GM23338 (cell line): ENCODE measurements around the gene IRAK2. TPM values are rescaled to one million over a fixed set of nuclear protein-coding genes. Genes with fewer than 3 reads are reported as not detected.

ENCODE experiments used
- ATAC-seq: fragments of 200-7000 bp; cut with Tn5 transposase; 3 replicates; pipeline ENCODE4 v1.9.1; 2020
- DNase-seq: peaks from one replicate; pipeline ENCODE4 v3.0.0-alpha.2; 2015; ENCODE audit warnings: low spot score
- H2AFZ ChIP-seq: fragments of 200-600 bp; sonication (generic); 2 replicates; pipeline ENCODE4 v1.8.0; 2016; ENCODE audit warnings: antibody characterized with exemption, mild to moderate bottlenecking, moderate library complexity
- H3F3A ChIP-seq: fragments of 200-600 bp; sonication (generic); replicated peaks from 2 replicates; pipeline ENCODE4 v1.8.0; 2017; ENCODE audit warnings: antibody characterized with exemption, mixed run types, low read depth
- H3K27ac ChIP-seq: fragments of 200-600 bp; sonication (generic); 2 replicates; pipeline ENCODE4 v1.6.1; 2016; ENCODE audit warnings: low read depth
- H3K27me3 ChIP-seq: fragments of 200-600 bp; sonication (generic); 2 replicates; pipeline ENCODE4 v1.8.0; 2016; ENCODE audit warnings: mild to moderate bottlenecking, mixed run types, moderate library complexity; ENCODE audit not compliant: insufficient read depth
- H3K36me3 ChIP-seq: fragments of 200-600 bp; sonication (generic); 2 replicates; pipeline ENCODE4 v1.8.0; 2016; ENCODE audit warnings: mild to moderate bottlenecking; ENCODE audit not compliant: insufficient read depth
- H3K4me1 ChIP-seq: fragments of 200-600 bp; sonication (generic); 2 replicates; pipeline ENCODE4 v1.8.0; 2016; ENCODE audit warnings: mild to moderate bottlenecking, moderate library complexity; ENCODE audit not compliant: insufficient read depth
- H3K4me2 ChIP-seq: fragments of 200-600 bp; sonication (generic); 2 replicates; pipeline ENCODE4 v1.7.1; 2017; ENCODE audit warnings: mixed run types
- H3K4me3 ChIP-seq: fragments of 200-600 bp; sonication (generic); 2 replicates; pipeline ENCODE4 v1.6.1; 2016; ENCODE audit warnings: mixed run types
- H3K79me2 ChIP-seq: fragments of 200-600 bp; sonication (generic); replicated peaks from 2 replicates; pipeline ENCODE4 v1.8.0; 2017; ENCODE audit warnings: mild to moderate bottlenecking; ENCODE audit not compliant: insufficient read depth
- H3K9me2 ChIP-seq: fragments of 200-600 bp; sonication (generic); 2 replicates; pipeline ENCODE4 v1.8.0; 2017; ENCODE audit not compliant: insufficient read depth
- H4K20me1 ChIP-seq: fragments of 200-600 bp; sonication (generic); replicated peaks from 2 replicates; pipeline ENCODE4 v1.8.0; 2017; ENCODE audit warnings: mild to moderate bottlenecking; ENCODE audit not compliant: insufficient read depth
- H3K27ac Mint-ChIP-seq: 2 replicates; pipeline ENCODE4 v1.8.0; 2020; ENCODE audit warnings: inconsistent platforms, mild to moderate bottlenecking, moderate library complexity, mixed read lengths
- H3K27me3 Mint-ChIP-seq: 3 replicates; pipeline ENCODE4 v1.8.0; 2022; ENCODE audit warnings: low read depth, mild to moderate bottlenecking, moderate library complexity, mixed read lengths, inconsistent platforms; ENCODE audit not compliant: insufficient read depth, poor library complexity
- H3K36me3 Mint-ChIP-seq: 3 replicates; pipeline ENCODE4 v1.8.0; 2021; ENCODE audit warnings: low read depth, mild to moderate bottlenecking, inconsistent platforms, moderate library complexity, mixed read lengths
- H3K4me1 Mint-ChIP-seq: 3 replicates; pipeline ENCODE4 v1.8.0; 2020; ENCODE audit warnings: mild to moderate bottlenecking, inconsistent platforms, mixed read lengths
- H3K4me3 Mint-ChIP-seq: 3 replicates; pipeline ENCODE4 v1.8.0; 2021; ENCODE audit warnings: moderate library complexity, mild to moderate bottlenecking, inconsistent platforms, mixed read lengths
- H3K9me3 Mint-ChIP-seq: 3 replicates; pipeline ENCODE4 v1.8.0; 2020; ENCODE audit warnings: moderate library complexity, mild to moderate bottlenecking, inconsistent platforms, mixed read lengths
- EZH2 ChIP-seq: fragments of 200-600 bp; sonication (generic); IDR thresholded peaks from one replicate; pipeline ENCODE4 v1.8.0; 2017; ENCODE audit warnings: antibody characterized with exemption, mild to moderate bottlenecking, low read depth; ENCODE audit not compliant: unreplicated experiment
- NANOG ChIP-seq: IDR thresholded peaks from 2 replicates; pipeline ENCODE4 v1.6.1; 2016; ENCODE audit warnings: antibody characterized with exemption, borderline replicate concordance
- polyA plus RNA-seq: library from polyadenylated mRNA; unstranded; fragments of >200 nt; fragmentation: Nextera tagmentation; extraction: Ambion mirVana; gene quantifications from 2 replicates; pipeline ENCODE4 v1.2.1, GENCODE V29; 2016
- total RNA-seq: library from RNA; depleted of rRNA; stranded (reverse); fragments of >200 nt; shearing (Covaris generic); gene quantifications from 2 replicates; pipeline ENCODE4 v1.2.3, GENCODE V29; 2014
- TF ChIP-seq, protein P1 (sequence below): IDR thresholded peaks from one replicate; pipeline ENCODE4 v1.6.1; 2018; ENCODE audit warnings: antibody characterized with exemption; ENCODE audit not compliant: unreplicated experiment
- TF ChIP-seq, protein P2 (sequence below): fragments of 250-450 bp; sonication (Bioruptor Pico); IDR thresholded peaks from 2 replicates; pipeline ENCODE4 v1.5.0; 2020; ENCODE audit warnings: mild to moderate bottlenecking, moderate library complexity

IRAK2 gene
- total and polyA plus RNA-seq, 2 experiments from 2014 or later: 0.37 to 1.4 TPM

DNA sequence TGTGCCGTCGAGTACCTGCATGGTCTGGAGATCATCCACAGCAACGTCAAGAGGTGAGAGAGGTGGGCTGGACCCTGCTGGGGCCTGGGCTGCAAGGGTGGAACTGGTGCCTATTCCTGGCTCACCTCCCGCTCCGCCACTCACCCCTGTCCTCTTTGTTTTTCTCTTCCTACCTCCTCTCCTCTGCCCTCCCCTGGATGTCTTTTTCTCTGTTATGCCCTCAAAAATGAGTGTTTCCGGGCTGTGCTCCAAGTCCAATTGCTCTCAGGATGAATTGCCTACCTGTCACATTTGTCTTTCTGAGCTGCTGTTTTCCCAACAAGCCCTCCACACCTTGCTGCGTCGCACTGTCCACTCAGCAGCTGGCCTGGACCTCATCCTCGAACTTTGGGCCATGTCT is 55.0 kb downstream of the IRAK2 start:
- H3K27ac ChIP-seq: 0 out of 2 replicates have a peak overlapping the region, but pooled peaks have one; percentile 50
- H3K27ac Mint-ChIP-seq: no peak overlapping the region
- no peak for DNase-seq
- no peaks in the 10 kb centered on the region for H3K27me3 ChIP-seq
- no peak overlapping the region for H3K4me3 ChIP-seq
- TF ChIP-seq, protein P1, sequence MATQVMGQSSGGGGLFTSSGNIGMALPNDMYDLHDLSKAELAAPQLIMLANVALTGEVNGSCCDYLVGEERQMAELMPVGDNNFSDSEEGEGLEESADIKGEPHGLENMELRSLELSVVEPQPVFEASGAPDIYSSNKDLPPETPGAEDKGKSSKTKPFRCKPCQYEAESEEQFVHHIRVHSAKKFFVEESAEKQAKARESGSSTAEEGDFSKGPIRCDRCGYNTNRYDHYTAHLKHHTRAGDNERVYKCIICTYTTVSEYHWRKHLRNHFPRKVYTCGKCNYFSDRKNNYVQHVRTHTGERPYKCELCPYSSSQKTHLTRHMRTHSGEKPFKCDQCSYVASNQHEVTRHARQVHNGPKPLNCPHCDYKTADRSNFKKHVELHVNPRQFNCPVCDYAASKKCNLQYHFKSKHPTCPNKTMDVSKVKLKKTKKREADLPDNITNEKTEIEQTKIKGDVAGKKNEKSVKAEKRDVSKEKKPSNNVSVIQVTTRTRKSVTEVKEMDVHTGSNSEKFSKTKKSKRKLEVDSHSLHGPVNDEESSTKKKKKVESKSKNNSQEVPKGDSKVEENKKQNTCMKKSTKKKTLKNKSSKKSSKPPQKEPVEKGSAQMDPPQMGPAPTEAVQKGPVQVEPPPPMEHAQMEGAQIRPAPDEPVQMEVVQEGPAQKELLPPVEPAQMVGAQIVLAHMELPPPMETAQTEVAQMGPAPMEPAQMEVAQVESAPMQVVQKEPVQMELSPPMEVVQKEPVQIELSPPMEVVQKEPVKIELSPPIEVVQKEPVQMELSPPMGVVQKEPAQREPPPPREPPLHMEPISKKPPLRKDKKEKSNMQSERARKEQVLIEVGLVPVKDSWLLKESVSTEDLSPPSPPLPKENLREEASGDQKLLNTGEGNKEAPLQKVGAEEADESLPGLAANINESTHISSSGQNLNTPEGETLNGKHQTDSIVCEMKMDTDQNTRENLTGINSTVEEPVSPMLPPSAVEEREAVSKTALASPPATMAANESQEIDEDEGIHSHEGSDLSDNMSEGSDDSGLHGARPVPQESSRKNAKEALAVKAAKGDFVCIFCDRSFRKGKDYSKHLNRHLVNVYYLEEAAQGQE: no peak
- TF ChIP-seq NANOG: no peak
- H3K36me3 Mint-ChIP-seq: peaks cover 22% of the 10 kb centered on the region
- no peaks in the 10 kb centered on the region for H4K20me1 ChIP-seq
- no peak; the same call in 2 of the 3 replicates for ATAC-seq
- peaks cover 10% of the 10 kb centered on the region for H3K4me1 Mint-ChIP-seq
- no peaks in the 10 kb centered on the region for H3K79me2 ChIP-seq
- no peaks in the 10 kb centered on the region for H3K4me1 ChIP-seq
- peaks cover 11% of the 10 kb centered on the region for H3K27me3 Mint-ChIP-seq
- H3K9me2 ChIP-seq: no peaks in the 10 kb centered on the region
- no peak overlapping the region for H3K4me2 ChIP-seq
- no peaks in the 10 kb centered on the region for H3K36me3 ChIP-seq
- H2AFZ ChIP-seq: no peak overlapping the region
- H3K4me3 Mint-ChIP-seq: no peak overlapping the region
- H3K9me3 Mint-ChIP-seq: peaks cover 15% of the 10 kb centered on the region
- H3F3A ChIP-seq: no peaks in the 10 kb centered on the region

DNA sequence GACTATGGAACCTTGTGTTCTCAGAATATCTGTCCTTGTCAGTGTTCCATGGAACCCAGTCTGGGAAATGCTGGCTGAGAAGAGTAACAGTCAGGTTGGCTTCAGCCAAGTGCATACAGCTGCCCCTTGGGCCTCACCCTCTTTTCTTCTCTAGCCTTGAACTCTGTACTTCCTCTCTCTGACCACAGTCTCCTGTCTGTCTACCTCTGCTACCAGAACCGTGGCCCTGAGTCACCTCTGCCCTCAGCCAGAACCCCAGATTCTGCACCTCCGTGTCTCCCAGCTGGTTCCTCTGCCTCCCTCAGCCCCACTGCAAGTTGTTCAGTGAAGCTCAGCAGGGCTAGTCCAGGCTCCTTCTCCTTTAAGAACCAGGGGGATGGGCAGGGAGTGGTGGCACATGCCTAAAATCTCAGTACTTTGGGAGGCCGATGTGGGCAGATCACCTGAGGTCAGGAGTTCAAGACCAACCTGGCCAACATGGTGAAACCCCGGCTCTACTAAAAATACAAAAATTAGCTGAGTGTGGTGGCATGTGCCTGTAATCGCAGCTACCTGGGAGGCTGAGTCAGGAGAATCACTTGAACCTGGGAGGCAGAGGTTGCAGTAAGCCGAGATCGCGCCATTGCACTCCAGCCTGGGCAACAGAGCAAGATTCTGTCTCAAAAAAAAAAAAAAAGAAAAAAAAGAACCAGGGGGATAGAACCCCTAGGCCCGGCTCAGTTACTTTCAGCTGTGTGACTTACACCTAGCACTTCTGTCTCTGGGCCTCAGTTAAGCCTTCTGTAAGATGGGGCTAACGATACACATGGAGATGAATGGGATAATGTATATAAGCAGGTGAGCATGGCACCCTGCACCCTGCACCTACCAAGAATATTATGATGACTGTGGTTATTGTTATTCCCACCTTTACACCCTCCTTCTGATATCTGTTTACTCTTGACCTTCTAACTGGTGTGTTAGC is 59.2 kb downstream of the IRAK2 start:
- H3K27ac Mint-ChIP-seq: no peak overlapping the region
- Histone ChIP-seq H3K9me2 (no peaks in the 10 kb centered on the region), H3K4me3 (no peak overlapping the region), H3K4me1 (peaks cover 13% of the 10 kb centered on the region), H3F3A (peaks cover 6% of the 10 kb centered on the region), H3K27me3 (no peaks in the 10 kb centered on the region), H3K79me2 (no peaks in the 10 kb centered on the region), H3K27ac (no peak overlapping the region), H2AFZ (no peak overlapping the region), H3K36me3 (no peaks in the 10 kb centered on the region), H4K20me1 (no peaks in the 10 kb centered on the region), H3K4me2 (no peak overlapping the region)
- no peak for DNase-seq
- peaks cover 10% of the 10 kb centered on the region for H3K36me3 Mint-ChIP-seq
- H3K4me3 Mint-ChIP-seq: no peak overlapping the region
- TF ChIP-seq, protein P2, sequence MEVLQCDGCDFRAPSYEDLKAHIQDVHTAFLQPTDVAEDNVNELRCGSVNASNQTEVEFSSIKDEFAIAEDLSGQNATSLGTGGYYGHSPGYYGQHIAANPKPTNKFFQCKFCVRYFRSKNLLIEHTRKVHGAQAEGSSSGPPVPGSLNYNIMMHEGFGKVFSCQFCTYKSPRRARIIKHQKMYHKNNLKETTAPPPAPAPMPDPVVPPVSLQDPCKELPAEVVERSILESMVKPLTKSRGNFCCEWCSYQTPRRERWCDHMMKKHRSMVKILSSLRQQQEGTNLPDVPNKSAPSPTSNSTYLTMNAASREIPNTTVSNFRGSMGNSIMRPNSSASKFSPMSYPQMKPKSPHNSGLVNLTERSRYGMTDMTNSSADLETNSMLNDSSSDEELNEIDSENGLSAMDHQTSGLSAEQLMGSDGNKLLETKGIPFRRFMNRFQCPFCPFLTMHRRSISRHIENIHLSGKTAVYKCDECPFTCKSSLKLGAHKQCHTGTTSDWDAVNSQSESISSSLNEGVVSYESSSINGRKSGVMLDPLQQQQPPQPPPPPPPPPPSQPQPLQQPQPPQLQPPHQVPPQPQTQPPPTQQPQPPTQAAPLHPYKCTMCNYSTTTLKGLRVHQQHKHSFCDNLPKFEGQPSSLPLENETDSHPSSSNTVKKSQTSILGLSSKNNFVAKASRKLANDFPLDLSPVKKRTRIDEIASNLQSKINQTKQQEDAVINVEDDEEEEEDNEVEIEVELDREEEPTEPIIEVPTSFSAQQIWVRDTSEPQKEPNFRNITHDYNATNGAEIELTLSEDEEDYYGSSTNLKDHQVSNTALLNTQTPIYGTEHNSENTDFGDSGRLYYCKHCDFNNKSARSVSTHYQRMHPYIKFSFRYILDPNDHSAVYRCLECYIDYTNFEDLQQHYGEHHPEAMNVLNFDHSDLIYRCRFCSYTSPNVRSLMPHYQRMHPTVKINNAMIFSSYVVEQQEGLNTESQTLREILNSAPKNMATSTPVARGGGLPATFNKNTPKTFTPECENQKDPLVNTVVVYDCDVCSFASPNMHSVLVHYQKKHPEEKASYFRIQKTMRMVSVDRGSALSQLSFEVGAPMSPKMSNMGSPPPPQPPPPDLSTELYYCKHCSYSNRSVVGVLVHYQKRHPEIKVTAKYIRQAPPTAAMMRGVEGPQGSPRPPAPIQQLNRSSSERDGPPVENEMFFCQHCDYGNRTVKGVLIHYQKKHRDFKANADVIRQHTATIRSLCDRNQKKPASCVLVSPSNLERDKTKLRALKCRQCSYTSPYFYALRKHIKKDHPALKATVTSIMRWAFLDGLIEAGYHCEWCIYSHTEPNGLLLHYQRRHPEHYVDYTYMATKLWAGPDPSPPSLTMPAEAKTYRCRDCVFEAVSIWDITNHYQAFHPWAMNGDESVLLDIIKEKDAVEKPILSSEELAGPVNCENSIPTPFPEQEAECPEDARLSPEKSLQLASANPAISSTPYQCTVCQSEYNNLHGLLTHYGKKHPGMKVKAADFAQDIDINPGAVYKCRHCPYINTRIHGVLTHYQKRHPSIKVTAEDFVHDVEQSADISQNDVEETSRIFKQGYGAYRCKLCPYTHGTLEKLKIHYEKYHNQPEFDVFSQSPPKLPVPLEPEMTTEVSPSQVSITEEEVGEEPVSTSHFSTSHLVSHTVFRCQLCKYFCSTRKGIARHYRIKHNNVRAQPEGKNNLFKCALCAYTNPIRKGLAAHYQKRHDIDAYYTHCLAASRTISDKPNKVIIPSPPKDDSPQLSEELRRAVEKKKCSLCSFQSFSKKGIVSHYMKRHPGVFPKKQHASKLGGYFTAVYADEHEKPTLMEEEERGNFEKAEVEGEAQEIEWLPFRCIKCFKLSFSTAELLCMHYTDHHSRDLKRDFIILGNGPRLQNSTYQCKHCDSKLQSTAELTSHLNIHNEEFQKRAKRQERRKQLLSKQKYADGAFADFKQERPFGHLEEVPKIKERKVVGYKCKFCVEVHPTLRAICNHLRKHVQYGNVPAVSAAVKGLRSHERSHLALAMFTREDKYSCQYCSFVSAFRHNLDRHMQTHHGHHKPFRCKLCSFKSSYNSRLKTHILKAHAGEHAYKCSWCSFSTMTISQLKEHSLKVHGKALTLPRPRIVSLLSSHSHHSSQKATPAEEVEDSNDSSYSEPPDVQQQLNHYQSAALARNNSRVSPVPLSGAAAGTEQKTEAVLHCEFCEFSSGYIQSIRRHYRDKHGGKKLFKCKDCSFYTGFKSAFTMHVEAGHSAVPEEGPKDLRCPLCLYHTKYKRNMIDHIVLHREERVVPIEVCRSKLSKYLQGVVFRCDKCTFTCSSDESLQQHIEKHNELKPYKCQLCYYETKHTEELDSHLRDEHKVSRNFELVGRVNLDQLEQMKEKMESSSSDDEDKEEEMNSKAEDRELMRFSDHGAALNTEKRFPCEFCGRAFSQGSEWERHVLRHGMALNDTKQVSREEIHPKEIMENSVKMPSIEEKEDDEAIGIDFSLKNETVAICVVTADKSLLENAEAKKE: no peak
- TF ChIP-seq, protein P1: no peak
- TF ChIP-seq EZH2: no peak
- H3K27me3 Mint-ChIP-seq: peaks cover 17% of the 10 kb centered on the region
- H3K9me3 Mint-ChIP-seq: peaks cover 2% of the 10 kb centered on the region; the same call in 2 of the 3 replicates
- ATAC-seq: no peak
- H3K4me1 Mint-ChIP-seq: peaks cover 27% of the 10 kb centered on the region
